Subcutaneous adipose tissue (tissue), 4 donors: ENCODE measurements around the gene C12orf57. TPM values are rescaled to one million over a fixed set of nuclear protein-coding genes. Genes with fewer than 3 reads are reported as not detected.

Experiments used
- CTCF ChIP-seq: fragments of 450-650 bp; IDR thresholded peaks from one replicate; pipeline ENCODE4 v1.5.1; 2016; ENCODE audit warnings: low read depth, mild to moderate bottlenecking, control low read depth, antibody characterized with exemption, moderate library complexity
- small RNA-seq: library from RNA; depleted of rRNA; stranded (forward); fragments of <200 nt; gene quantifications from one replicate; pipeline ENCODE3, GENCODE V24; 2016
- total RNA-seq, 4 donors: library from RNA; depleted of rRNA; stranded (reverse); fragments of >200 nt; gene quantifications; one replicate each; pipeline ENCODE4 v1.1.0, GENCODE V29; 2016

C12orf57 gene
- total RNA-seq, 4 donors from 2014 or later, result 233 to 359 (median 280) TPM

DNA sequence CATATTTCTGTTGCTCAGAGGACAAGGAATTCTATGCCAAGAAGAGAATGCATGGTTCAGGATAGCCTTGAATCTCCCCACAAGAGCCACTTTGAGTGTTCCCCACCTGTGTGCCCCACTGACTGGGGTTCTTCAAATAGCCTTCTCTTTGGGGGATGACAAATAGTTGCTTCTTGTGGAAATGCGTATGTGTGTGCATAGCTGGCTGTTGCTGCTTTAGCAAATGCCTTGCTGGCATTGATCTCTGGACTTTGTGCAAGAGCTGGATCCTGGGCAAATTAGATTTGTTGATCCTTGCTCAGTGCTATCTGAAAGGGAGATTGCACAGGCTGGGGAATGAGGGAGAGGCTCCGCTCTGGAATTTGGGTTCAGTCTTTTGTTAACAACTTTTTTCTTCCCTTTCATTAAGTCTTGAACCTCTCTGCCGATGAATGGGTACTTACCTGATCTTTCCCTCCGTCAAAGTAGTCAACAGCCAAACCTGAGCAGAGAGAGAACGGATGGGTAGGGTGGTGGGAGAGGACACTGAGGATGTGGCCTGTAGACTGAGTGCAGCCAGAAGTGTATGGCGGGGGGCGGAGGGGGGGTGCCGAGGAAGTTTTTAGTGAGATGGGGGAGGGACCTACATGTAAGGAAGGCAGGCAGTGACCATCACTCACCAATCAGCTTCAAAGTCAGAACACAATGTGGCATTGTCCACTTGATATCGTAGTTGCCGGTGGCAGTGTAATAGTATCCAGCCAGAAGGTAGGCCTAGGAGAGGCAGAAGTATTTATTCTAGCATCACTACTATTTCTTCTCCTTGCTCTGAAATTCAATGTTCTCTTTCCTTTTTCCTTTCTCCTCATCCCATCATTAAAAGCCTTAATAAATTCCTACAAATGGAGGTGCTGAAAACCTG, 37.6 kb downstream of the C12orf57 start:
- no peak for TF ChIP-seq CTCF

- no peak for TF ChIP-seq CTCF
Observed at GRCh38 chr12:6982532-6982931, 38.7 kb downstream of the C12orf57 start.

- no peak for TF ChIP-seq CTCF
Observed at GRCh38 chr12:6987956-6988553, 44.2 kb downstream of the C12orf57 start.

Small RNA genes lying within 50 kb of the gene (small RNA-seq; reads per million reads assigned to genes)
- gene MIR141, result not detected
- 0.49 reads per million for gene MIR200C
- gene RNU7-1, result not detected
- gene SCARNA12, result 0.36 reads per million

Other genes starting within 250 kb of the C12orf57 start
- not detected for gene PIANP, start 243.2 kb upstream of the C12orf57 start, total RNA-seq
- 10 to 100 TPM; 39.0 to 55.6 (median 45.4) TPM for gene COPS7A, start 220.0 kb upstream of the C12orf57 start, total RNA-seq
- 100 to 1,000 TPM in 2 of 4 donors, 10 to 100 TPM in 2; 79.4 to 170 (median 108) TPM for gene MLF2, start 190.9 kb upstream of the C12orf57 start, total RNA-seq
- 100 to 1,000 TPM in 1 of 4 donors, 10 to 100 TPM in 3; 60.3 to 118 (median 92.0) TPM for gene PTMS, start 177.7 kb upstream of the C12orf57 start, total RNA-seq
- 1 to 10 TPM in 1 of 4 donors, under 1 TPM in 1, not detected in 2; 0.44 to 1.4 TPM for gene LAG3, start 171.5 kb upstream of the C12orf57 start, total RNA-seq
- gene CD4, start 154.5 kb upstream of the C12orf57 start, total RNA-seq, result 10 to 100 TPM; 16.4 to 65.4 (median 29.6) TPM
- 1 to 10 TPM in 3 of 4 donors, under 1 TPM in 1; 0.66 to 3.1 (median 2.1) TPM for gene GPR162, start 122.2 kb upstream of the C12orf57 start, total RNA-seq
- 10 to 100 TPM in 1 of 4 donors, 1 to 10 TPM in 3; 5.6 to 11.3 (median 6.8) TPM for gene P3H3, start 115.6 kb upstream of the C12orf57 start, total RNA-seq
- gene GNB3, start 103.1 kb upstream of the C12orf57 start, total RNA-seq, result under 1 TPM in 2 of 4 donors, not detected in 2; 0.38 to 0.88 TPM
- gene CDCA3, start 92.7 kb upstream of the C12orf57 start, total RNA-seq, result 1 to 10 TPM in 2 of 4 donors, under 1 TPM in 1, not detected in 1; 0.38 to 2.6 (median 1.9) TPM
- gene USP5, start 91.9 kb upstream of the C12orf57 start, total RNA-seq, result 10 to 100 TPM; 22.3 to 46.7 (median 34.4) TPM
- 100 to 1,000 TPM; 207 to 328 (median 256) TPM for gene TPI1, start 76.5 kb upstream of the C12orf57 start, total RNA-seq
- gene SPSB2, start 70.7 kb upstream of the C12orf57 start, total RNA-seq, result 1 to 10 TPM; 4.1 to 6.4 (median 5.7) TPM
- gene LRRC23, start 39.2 kb upstream of the C12orf57 start, total RNA-seq, result 1 to 10 TPM; 3.9 to 7.9 (median 6.2) TPM
- 1 to 10 TPM; 3.4 to 6.2 (median 5.6) TPM for gene ENO2, start 29.4 kb upstream of the C12orf57 start, total RNA-seq
- 100 to 1,000 TPM in 1 of 4 donors, 10 to 100 TPM in 3; 41.3 to 136 (median 71.6) TPM for gene ATN1, start 16.1 kb upstream of the C12orf57 start, total RNA-seq
- gene RNU7-1, start 206 bp upstream of the C12orf57 start, total RNA-seq, result not detected
- gene PTPN6, start 7.3 kb downstream of the C12orf57 start, total RNA-seq, result 10 to 100 TPM in 3 of 4 donors, 1 to 10 TPM in 1; 9.6 to 78.0 (median 29.7) TPM
- gene PHB2, start 26.6 kb downstream of the C12orf57 start, total RNA-seq, result 100 to 1,000 TPM; 129 to 165 (median 147) TPM
- 10 to 100 TPM; 19.2 to 30.2 (median 26.8) TPM for gene EMG1, start 26.9 kb downstream of the C12orf57 start, total RNA-seq
- 10 to 100 TPM; 21.8 to 55.9 (median 27.1) TPM for gene LPCAT3, start 74.5 kb downstream of the C12orf57 start, total RNA-seq
- gene C1S, start 116.7 kb downstream of the C12orf57 start, total RNA-seq, result 100 to 1,000 TPM; 328 to 926 (median 676) TPM
- 100 to 1,000 TPM; 265 to 697 (median 433) TPM for gene C1R, start 148.4 kb downstream of the C12orf57 start, total RNA-seq
- 100 to 1,000 TPM in 2 of 4 donors, 10 to 100 TPM in 2; 66.2 to 114 (median 95.8) TPM for gene C1RL, start 165.2 kb downstream of the C12orf57 start, total RNA-seq
- gene RBP5, start 184.9 kb downstream of the C12orf57 start, total RNA-seq, result 1 to 10 TPM in 1 of 4 donors, not detected in 3; 2.2 TPM
- gene CLSTN3, start 186.3 kb downstream of the C12orf57 start, total RNA-seq, result 10 to 100 TPM; 16.1 to 45.6 (median 28.4) TPM
- 10 to 100 TPM; 62.6 to 94.6 (median 70.5) TPM for gene PEX5, start 245.7 kb downstream of the C12orf57 start, total RNA-seq